ENCODE measurements around the gene WDR5.

WDR5 gene

GRCh38 chr9:134131471-134132207 is 4.2 kb upstream of the WDR5 start:
- no peak for DNase-seq

DNA sequence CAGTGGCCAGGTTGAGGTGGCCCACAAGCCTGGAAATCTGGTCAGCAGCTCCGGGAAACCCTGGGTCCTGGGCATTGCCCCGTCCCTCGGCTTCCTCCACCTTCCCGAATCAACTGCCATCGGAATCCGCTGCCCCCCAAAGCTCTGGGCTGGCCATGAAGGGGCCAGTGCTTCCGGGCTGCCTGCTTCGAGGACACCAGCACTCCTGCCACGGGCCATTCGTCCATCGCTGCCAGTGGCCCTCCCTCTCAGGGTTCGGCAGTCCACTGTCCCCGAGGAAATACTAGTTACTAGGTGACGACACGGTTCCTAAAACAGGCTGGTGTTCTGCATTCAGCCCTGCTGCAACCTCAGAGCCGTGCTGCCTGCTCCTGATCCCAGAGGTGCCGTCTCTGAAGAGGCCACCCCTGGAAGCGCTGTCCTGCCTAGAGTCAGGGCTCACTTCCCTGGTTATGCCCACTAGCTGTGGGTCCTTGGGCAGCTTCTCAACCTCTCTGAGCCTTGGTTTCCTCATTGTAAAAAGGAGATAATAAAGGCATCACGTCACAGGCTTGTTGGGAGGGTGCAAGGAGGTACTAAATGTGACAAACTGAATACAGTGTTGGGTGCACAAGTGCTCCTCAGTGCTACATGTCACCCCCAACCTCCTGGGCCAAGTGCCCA is 3.5 kb upstream of the WDR5 start:
- no peak for DNase-seq

DNA sequence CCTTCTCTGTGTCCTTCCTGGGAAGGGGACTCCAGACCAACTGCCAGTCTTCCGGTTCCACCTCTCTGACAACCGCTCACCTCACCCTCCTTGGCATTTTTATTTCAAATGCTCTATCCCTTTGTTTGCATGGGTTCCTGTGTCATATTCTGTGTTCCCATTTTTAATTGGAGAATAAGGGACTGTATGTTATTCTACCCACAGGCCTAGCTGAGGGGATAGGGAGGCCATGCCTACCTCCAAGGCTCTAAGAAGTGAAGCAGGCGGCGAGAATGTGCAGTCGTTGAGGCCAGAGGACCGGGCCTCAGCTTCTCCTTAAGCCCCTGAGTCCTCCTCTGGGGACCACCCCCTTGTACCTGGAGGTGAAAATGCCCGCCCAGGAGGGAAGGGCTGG is 936 bp upstream of the WDR5 start:
- no peak for DNase-seq

DNA sequence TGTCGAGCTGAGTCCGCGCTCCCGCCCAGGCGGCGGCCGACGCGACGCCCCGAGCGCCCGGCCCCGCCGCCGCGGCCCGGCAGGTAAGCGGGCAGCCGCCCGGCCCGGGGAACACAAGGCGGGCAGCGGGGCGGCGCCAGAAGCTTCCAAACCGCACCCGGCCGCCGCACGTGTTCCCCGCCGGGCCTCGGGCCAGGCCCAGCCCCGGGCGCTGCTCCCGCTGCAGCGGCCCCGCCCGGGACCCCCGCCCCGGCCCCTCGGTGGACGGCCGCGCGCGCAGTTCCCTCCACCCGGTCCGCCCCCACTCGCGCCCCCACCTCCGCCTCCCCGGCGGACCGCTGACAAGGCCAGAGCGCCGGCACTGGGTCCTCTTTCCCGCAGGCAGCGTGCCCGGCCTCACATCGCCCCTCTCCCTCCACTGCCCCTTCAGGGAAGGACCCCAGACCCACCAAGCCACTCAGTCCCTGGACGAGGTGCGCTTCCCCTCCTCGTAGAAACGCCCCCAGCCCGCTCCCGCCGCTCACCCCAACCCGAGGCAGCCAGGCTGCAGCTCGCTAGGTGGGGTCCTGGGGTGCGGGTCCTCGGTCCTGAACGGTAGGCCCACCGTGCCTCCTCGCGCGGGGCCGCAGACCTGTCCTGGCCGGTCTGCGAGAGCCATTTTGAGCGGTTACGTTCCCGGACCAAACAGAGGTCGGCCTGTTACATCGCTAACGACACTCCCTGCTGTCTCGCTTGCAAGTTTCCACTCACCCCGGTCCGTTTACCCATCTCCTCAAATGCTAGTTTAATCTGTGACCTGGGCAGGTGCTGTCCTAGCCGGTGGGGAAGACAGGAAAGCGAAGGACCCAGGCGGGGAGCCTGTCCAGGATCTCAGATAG is 475 bp downstream of the WDR5 start:
- DNase-seq = peak in 1 of 56 donors; percentile 51

DNA sequence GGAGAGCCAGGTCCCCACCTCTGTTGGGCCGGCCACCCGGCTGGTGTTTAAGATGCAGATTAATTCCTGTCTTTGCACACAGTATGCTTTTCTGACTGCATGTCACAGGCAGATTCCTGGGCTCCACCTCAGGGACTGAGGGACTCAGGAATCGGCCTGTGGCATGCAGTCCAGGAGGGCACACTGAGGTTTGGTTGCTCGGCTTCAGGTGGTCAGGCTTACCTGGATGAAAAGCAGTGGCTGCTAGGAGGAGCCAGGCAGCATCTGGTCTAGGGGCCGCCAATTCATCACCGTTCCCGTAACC is 1.1 kb downstream of the WDR5 start:
- DNase-seq = no peak

DNA sequence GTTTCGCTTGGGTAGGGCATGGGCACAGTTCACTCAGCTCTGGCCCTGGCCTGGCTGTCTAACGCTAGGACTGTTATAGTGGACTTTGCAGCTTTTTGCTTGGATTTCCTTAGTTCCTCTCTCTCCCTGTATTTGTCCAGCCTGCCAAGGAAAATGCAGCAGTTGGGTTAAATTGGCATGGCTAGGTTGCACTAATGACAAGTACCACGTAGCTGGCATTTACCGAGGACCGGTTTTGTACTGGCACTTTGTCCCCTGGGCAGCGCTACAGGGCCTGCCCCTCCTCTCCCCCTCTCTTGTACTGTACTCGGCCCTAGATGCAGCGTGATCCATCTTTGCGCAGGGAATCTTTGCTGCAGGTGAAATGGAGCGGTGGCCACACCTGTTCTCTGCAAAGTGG is 2.4 kb downstream of the WDR5 start:
- DNase-seq = peak in 1 of 56 donors; percentile 15

DNA sequence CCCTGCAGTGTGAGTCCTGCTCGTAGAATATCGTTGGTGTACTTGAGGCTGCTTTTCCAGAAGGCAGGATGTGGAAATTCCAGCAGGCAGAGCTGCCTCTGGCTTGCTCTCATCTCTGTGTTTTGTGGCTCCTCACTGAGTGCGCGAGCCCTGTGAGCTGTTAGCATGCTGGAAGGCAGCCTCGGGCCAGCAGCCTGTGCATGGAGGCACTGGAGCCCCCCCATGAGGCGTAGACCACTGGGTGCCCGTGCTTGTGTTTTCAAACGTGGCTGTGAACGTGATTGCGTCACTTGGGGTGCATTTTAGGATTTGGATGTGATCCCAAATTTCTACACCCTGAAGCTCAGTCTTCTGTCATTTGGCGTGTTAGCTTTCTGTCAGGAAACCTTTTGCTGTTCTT is 3.2 kb downstream of the WDR5 start:
- peak in 9 of 56 donors; percentile 7 to 31 (median 16) for DNase-seq

DNA sequence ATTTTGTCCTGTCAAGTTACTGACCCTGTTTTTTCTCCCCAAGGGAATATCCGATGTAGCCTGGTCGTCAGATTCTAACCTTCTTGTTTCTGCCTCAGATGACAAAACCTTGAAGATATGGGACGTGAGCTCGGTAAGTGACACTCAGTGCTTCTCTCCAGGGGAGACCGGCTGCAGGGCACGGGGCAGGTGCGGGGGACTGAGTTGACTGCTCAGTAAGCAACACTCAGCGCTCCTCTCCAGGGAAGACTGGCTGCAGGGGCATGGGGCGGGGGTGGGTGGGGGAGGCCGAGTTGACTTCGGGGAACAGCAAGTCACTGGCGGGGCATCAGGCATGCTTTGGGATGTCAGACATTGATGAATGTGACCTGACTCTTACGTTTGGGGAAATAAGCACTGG is 6.0 kb downstream of the WDR5 start:
- DNase-seq = no peak

DNA sequence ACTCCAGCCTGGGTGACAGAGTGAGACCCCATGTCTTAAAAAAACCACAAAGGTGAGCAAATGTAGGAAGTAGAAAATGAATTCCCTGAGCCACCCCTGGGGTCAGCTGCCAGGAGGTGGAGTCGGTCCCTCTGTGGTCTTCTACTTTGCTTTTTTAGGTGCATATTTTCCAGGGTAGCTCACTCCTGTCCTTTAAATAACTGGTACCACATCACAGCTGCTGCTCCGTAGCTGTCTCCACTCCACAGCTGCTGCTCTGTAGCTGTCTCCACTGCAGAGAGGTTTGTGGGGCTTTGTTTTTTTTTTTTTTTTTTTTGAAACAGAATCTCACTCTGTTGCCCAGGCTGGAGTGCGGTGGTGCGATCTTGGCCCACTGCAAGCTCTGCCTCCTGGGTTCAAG is 8.9 kb downstream of the WDR5 start:
- DNase-seq = no peak

DNA sequence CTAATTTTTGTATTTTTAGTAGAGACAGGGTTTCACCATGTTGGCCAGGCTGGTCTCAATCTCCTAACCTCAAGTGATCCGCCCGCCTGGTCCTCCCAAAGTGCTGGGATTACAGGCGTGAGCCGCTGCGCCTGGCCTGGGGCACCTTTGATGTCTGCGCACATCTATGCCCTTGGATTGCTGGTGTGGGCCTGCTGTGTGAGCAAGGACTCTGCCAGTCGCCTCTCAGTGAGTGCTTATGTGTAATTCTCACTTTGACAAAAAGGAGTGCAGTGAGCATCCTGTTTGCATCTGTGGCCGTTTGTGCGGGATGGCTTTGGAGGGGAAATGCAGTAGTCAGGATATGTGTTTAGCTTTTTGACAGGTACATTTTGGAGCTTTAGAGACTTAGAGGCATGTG is 9.4 kb downstream of the WDR5 start:
- no peak for DNase-seq

DNA sequence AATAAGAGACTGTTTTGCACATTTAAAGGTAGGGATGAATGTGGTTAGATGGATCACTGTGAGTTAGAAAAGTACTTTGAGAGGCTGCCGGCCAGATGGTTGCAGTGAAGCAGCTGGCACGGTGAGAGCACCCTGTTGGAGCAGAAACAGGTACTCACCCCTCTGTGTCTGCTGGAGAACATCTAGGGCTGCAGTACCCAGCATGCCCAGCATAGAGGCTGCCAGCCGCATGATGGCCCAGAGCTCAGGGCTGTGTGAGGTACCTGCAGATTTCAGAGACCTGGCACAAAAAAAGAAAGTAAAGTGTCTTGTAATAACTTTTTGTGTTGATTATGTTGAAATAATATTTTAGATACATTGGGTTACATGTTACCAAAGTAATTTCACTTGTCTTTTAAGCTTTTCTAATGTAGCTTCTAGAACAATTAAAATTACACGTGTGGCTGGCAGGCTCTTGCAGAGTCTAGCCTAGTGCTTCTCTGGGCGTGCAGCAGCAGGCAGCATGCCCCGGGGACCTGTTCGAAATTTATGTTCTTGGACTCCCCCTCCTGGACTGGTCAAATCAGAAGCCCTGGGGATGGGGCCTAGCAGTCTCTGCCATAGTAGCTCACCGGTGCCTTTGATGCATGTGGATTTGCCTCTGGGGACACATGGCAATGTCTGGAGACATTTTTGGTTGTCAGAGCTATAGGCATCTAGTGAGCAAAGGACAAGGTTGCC is 11.1 kb downstream of the WDR5 start:
- DNase-seq = no peak

DNA sequence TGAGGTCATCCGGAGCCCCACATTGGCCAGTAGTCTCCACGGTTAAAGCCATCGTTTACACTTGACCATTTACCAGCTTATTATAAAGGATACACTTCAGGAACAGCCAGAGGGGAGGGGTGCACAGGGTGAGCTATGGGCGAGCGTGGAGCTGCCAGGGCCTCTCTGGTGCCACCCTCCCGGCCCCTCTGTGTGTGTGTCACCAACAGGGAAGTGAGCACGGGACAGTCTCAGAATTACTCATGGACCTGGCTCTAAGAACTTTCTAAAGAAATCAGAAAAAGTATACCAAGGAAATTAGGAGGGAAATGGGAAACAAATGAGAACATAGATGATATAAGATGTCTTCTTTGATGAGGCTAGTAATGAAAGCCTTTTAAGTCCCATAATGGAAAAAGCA is 13.5 kb downstream of the WDR5 start:
- DNase-seq = no peak

DNA sequence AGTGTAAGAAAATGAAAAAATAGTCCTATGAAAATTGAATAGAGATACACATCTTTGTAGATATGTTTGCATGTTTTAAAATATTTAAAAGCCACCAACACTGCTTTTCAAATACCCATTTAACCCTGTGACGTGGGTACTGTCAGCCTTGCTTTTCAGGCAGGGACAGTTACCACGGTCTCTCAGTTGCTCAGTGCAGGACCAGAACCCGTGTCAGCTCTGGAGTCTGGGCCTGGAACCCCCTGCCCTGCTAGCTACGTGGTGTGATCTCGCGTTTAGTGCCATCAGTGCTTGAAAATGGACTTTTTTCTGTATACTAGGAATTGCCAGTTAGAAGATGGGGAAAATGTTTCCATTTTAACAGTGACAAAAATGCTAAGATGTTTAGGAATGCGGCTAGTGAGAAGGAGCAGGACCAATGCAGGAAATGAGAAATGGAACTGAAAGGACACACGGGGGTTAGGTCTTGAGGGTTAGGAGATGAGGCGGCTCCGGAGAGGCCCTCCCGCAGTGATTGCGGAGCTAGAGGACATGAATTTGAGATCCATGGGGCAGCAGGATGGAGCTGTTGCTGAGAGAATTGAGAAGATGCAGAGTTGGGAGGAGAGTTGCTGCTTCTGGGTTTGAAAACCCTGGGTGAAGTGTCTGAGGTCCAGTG is 14.8 kb downstream of the WDR5 start:
- DNase-seq = no peak

DNA sequence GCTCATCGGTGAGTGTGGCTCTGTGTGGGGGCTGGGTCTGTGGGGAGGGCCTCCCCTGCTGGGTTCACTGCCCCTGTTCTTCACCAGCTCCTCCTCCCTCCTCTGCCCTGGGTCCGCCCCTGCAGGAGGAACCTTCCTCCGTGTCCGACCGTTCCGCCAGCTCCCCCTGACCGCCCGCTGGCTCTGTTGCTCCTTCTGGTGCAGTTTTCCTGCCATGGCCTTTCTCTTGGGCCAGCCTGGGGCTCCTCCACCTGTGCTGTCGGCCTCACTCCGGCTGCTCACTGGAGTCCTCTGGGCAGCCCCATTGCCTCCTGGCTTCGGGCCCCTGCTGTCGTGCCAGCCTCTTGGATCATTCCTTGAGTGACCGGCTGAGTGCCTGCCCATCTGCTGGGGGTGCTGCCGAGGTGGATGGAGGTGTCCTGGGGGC is 16.2 kb downstream of the WDR5 start:
- DNase-seq = peak in 1 of 56 donors; percentile 13

GRCh38 chr9:134152488-134152887 is 16.6 kb downstream of the WDR5 start:
- no peak for DNase-seq

DNA sequence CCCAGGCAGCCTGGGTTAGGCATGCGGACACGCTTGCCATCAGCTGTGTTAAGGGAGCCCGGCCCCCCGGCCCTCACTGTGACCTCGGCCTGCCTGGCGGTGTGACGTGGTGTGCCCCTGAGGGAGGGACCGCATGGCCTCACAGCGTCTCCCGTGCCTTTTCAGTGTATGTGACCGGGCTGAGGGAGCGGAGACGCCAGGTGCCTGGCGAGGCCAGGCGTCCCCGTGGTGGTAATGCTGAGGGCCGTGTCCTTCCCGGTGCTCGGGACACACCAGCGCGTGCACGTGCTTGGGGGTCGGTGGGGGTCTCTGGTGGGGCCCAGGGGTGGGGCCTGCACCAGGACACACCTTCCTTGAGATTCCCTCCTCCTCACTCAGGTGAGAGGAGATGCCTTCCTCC is 17.6 kb downstream of the WDR5 start:
- no peak for DNase-seq

DNA sequence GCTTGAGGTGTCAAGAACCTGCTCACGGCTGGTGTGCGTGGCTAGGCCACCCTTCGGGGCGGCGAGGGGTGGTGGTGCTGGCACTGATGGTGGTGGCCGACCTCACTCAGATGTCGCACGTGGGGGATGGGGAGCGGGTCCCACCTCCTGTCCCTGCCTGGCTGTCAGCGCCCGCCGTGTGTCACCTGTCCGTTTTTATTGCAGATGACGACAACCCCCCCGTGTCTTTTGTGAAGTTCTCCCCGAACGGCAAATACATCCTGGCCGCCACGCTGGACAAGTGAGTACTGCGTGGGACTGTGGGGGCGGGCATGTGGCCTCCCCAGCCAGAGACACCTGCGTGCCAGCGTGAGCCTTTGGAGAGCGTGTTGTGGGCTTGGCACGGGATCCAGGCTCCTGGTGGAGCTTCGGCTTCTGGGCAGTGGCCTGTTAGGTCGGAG is 18.4 kb downstream of the WDR5 start:
- DNase-seq = no peak

DNA sequence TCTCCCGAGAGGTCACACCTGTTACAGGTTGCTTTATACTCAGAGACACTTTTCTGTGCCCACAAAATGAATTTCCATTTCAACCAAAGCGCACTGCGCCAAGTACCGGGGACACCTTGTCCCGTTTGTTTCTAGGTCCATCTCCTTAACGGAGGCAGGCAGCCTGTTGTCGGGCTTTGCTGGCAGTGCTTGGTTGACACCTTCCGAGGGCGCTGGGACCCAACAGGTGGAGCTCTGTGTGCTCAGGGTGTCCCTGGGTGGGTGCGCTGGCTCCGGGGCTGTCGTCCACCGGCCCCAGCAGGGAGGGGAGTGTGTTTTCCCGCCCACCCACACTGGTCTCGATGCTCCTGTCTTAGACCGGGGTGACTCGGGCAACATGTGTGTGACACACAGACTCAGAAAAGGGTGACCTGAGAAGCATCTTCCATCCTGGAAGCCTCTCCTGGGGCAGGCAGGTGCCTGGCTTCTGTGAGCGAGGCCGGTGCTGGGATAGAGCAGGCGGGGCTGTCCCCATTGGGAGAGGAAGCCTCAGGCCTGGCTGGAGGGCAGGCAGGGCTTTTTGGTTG is 20.0 kb downstream of the WDR5 start:
- DNase-seq = no peak

DNA sequence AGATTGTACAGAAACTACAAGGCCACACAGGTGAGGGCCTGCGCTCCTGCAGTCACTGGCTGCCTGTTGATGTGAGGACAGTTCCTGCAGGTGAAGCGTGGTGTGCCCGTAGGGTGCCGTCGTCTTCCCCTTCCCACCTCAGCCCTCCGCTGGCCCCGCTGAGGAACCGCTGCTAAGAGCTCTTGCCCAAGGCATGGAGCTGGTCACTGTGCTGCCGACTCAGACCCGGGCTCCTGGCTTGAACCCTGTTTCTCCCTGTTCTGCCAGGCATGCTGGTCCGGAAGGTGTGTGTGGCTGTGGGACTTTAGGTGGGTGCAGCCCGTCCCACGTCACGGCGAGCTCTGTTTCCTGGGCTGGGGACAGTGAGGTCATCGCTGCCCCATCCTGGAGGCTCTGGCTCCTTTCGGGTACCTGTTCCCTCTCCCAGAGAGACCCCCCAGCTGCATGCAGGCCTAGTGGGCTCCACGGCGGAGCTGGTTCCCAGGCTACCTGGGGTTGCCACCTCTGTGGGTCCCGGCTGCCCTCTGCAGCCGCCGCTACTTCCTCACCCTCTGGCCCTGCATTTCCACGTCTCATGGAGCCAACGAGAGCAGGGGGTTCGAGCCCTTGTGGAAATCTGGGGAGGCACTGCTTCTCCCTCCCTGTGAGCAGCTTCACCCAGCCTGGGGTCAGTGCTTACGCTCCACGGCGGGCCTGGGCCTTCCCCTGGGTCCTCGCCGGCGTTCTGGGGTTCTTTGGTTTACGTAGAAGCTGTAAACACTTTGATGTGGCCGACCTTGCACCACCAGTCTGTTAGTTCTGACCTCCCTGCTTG is 20.9 kb downstream of the WDR5 start:
- no peak for DNase-seq

- DNase-seq = no peak
These were observed 21.6 kb downstream of the WDR5 start for GRCh38 chr9:134157378-134157885.

All from amygdala (tissue), 56 donors.